ENCODE measurements around the gene DYNLT4. TPM values are rescaled to one million over a fixed set of nuclear protein-coding genes. Genes with fewer than 3 reads are reported as not detected.

The DYNLT4 gene
- total RNA-seq, 1 experiment from 2014 or later = 0.31 TPM

GRCh38 chr1:44819608-44820327 is 12.6 kb upstream of the DYNLT4 start (continued):
- TF ChIP-seq, protein P1, sequence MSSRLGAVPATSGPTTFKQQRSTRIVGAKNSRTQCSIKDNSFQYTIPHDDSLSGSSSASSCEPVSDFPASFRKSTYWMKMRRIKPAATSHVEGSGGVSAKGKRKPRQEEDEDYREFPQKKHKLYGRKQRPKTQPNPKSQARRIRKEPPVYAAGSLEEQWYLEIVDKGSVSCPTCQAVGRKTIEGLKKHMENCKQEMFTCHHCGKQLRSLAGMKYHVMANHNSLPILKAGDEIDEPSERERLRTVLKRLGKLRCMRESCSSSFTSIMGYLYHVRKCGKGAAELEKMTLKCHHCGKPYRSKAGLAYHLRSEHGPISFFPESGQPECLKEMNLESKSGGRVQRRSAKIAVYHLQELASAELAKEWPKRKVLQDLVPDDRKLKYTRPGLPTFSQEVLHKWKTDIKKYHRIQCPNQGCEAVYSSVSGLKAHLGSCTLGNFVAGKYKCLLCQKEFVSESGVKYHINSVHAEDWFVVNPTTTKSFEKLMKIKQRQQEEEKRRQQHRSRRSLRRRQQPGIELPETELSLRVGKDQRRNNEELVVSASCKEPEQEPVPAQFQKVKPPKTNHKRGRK (CRISPR knock-in tag; IDR thresholded peaks at IDR 0.05; ENCODE audit: borderline replicate concordance) = peak; percentile 24; the same call in 1 of the 2 replicates
- TF ChIP-seq ZNF263 (CRISPR knock-in tag; IDR thresholded peaks at IDR 0.05; ENCODE audit: low read depth) = no peak; the same call in 1 of the 2 replicates
- peak; percentile 92 for TF ChIP-seq ARID4B (CRISPR knock-in tag; IDR thresholded peaks at IDR 0.05; ENCODE audit: borderline replicate concordance)
- no peak for TF ChIP-seq ZNF396 (CRISPR knock-in tag; IDR thresholded peaks at IDR 0.05; ENCODE audit: borderline replicate concordance)
- TF ChIP-seq, protein P2, sequence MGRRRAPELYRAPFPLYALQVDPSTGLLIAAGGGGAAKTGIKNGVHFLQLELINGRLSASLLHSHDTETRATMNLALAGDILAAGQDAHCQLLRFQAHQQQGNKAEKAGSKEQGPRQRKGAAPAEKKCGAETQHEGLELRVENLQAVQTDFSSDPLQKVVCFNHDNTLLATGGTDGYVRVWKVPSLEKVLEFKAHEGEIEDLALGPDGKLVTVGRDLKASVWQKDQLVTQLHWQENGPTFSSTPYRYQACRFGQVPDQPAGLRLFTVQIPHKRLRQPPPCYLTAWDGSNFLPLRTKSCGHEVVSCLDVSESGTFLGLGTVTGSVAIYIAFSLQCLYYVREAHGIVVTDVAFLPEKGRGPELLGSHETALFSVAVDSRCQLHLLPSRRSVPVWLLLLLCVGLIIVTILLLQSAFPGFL (CRISPR knock-in tag; IDR thresholded peaks at IDR 0.05; ENCODE audit: borderline replicate concordance) = 0 out of 2 replicates have a peak, but pooled peaks have one; percentile 58
- TF ChIP-seq, protein P3, sequence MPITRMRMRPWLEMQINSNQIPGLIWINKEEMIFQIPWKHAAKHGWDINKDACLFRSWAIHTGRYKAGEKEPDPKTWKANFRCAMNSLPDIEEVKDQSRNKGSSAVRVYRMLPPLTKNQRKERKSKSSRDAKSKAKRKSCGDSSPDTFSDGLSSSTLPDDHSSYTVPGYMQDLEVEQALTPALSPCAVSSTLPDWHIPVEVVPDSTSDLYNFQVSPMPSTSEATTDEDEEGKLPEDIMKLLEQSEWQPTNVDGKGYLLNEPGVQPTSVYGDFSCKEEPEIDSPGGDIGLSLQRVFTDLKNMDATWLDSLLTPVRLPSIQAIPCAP (CRISPR knock-in tag; IDR thresholded peaks at IDR 0.05) = peak; percentile 70
- peak; percentile 79; the same call in 1 of the 2 replicates for TF ChIP-seq JAZF1 (CRISPR knock-in tag; IDR thresholded peaks at IDR 0.05)
- TF ChIP-seq TP53 (CRISPR knock-in tag; IDR thresholded peaks at IDR 0.05) = no peak
- TF ChIP-seq SOX15 (CRISPR knock-in tag; IDR thresholded peaks at IDR 0.05) = peak; percentile 92
- TF ChIP-seq, protein P4, sequence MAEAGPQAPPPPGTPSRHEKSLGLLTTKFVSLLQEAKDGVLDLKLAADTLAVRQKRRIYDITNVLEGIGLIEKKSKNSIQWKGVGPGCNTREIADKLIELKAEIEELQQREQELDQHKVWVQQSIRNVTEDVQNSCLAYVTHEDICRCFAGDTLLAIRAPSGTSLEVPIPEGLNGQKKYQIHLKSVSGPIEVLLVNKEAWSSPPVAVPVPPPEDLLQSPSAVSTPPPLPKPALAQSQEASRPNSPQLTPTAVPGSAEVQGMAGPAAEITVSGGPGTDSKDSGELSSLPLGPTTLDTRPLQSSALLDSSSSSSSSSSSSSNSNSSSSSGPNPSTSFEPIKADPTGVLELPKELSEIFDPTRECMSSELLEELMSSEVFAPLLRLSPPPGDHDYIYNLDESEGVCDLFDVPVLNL (CRISPR knock-in tag; IDR thresholded peaks at IDR 0.05; ENCODE audit: borderline replicate concordance, low read depth) = peak; percentile 18; the same call in 1 of the 2 replicates
- peak; percentile 96 for TF ChIP-seq ZNF416 (CRISPR knock-in tag; IDR thresholded peaks at IDR 0.05)
- TF ChIP-seq IRF2 (CRISPR knock-in tag; IDR thresholded peaks at IDR 0.05; ENCODE audit: borderline replicate concordance, low read depth) = no peak
- 0 out of 2 replicates have a peak, but pooled peaks have one; percentile 31 for TF ChIP-seq ZNF317 (CRISPR knock-in tag; IDR thresholded peaks at IDR 0.05; ENCODE audit: borderline replicate concordance, low read depth)
- TF ChIP-seq, protein P5, sequence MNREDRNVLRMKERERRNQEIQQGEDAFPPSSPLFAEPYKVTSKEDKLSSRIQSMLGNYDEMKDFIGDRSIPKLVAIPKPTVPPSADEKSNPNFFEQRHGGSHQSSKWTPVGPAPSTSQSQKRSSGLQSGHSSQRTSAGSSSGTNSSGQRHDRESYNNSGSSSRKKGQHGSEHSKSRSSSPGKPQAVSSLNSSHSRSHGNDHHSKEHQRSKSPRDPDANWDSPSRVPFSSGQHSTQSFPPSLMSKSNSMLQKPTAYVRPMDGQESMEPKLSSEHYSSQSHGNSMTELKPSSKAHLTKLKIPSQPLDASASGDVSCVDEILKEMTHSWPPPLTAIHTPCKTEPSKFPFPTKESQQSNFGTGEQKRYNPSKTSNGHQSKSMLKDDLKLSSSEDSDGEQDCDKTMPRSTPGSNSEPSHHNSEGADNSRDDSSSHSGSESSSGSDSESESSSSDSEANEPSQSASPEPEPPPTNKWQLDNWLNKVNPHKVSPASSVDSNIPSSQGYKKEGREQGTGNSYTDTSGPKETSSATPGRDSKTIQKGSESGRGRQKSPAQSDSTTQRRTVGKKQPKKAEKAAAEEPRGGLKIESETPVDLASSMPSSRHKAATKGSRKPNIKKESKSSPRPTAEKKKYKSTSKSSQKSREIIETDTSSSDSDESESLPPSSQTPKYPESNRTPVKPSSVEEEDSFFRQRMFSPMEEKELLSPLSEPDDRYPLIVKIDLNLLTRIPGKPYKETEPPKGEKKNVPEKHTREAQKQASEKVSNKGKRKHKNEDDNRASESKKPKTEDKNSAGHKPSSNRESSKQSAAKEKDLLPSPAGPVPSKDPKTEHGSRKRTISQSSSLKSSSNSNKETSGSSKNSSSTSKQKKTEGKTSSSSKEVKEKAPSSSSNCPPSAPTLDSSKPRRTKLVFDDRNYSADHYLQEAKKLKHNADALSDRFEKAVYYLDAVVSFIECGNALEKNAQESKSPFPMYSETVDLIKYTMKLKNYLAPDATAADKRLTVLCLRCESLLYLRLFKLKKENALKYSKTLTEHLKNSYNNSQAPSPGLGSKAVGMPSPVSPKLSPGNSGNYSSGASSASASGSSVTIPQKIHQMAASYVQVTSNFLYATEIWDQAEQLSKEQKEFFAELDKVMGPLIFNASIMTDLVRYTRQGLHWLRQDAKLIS (CRISPR knock-in tag; IDR thresholded peaks at IDR 0.05; ENCODE audit: borderline replicate concordance) = peak; percentile 98
- TF ChIP-seq ERG (CRISPR knock-in tag; IDR thresholded peaks at IDR 0.05) = peak; percentile 97
- TF ChIP-seq NFE2L1 (CRISPR knock-in tag; IDR thresholded peaks at IDR 0.05) = 0 out of 2 replicates have a peak, but pooled peaks have one; percentile 22
- no peak for TF ChIP-seq NR1H2 (CRISPR knock-in tag; IDR thresholded peaks at IDR 0.05)
- TF ChIP-seq NFYB (CRISPR knock-in tag; conservative IDR thresholded peaks at IDR 0.05; ENCODE audit: low read depth) = 0 out of 2 replicates have a peak, but pooled peaks have one; percentile 28
- no peak for TF ChIP-seq GRHL2 (CRISPR knock-in tag; IDR thresholded peaks at IDR 0.05; ENCODE audit: insufficient replicate concordance, severe bottlenecking)
- TF ChIP-seq ATF6 (CRISPR knock-in tag; IDR thresholded peaks at IDR 0.05) = no peak

All from WTC11 (cell line).